KBM-7 (cell line): ENCODE measurements around the gene RIC8B.

Source experiments
- DNase-seq: peaks from one replicate; pipeline ENCODE4 v3.0.0-alpha.2; 2015
- in situ Hi-C: fragments of 300-500 bp; cut with MboI; formaldehyde crosslinking; loops from 2 replicates; pipeline ENCODE4 v1.14.3; 2020; ENCODE audit warnings: low sequenced_read_pairs, low pct_unique_long_range_greater_than_20kb, mixed read lengths

The RIC8B gene

GRCh38 chr12:106754331-106754730, 20.2 kb upstream of the RIC8B start:
- in situ Hi-C loops = no loop called here
- DNase-seq = no peak

DNA sequence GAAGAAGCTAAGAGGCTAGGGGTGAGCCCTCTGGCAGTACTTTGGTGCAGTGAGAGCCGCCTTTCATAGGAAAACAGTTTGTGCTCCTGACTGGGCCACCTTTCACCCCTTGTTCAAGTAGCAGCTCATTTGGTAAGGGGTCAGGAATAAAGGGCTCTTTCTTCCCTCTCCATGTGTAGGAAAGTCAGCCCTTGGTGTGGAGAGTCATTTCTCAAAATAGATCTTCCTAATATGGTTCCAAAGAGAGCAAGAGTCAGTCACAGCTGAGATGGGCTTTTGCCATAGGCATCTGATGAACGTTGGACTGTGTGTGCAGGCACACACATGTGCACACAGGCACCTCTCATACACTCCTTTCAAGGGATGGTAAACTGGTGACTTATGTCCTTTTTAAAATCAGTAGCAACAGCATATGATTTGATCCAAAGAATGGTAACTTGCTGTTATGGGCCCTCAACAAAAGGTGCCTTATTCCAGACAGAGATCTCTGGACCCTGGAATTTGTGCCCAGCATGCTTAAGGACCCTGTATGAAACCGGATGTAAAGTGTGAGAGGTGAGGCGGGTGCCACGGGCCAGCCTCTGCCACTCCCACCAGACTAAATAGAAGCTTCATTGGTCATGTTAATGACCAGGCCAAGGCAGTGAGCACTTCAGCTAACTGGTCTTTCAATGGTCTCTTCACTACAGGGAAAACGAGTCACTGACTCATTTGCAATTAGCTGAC, 16.7 kb upstream of the RIC8B start:
- no peak for DNase-seq
- in situ Hi-C loops = no loop called here

- in situ Hi-C loops = no loop called here
- DNase-seq = no peak
Measured at GRCh38 chr12:106758349-106759110, 16.0 kb upstream of the RIC8B start.

DNA sequence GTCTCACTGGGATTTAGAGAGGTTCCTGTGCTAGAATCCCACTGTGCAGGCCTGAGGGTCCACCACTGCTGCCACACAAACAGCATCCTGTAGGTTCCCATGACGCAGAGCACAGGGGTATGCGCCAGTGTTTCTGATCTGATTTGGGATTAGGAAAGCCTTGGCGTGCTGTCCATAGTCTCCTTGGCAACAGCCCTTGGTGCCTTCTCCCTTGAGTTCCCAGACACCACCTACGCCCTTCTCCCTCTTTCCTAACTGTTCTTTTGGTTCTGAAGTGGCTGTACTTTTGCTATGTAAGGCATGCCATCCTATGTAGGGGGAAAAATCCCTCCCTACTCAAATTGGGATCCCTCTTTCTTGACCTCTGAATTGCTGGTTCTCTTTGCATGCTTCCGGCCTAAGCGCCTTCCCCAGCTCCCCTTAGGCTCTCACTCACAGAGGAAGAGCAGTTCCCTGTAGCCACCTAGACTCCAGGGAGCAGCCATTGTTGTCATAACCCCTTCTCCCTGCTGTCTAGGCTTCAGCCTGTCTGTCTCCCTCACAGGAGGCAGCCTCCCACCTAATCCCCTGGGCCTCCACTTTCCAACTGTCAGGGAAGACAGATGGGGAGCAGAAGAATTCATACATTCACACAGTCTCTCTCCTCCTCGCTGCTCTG, 14.8 kb upstream of the RIC8B start:
- in situ Hi-C loops = no loop called here
- DNase-seq = no peak

DNA sequence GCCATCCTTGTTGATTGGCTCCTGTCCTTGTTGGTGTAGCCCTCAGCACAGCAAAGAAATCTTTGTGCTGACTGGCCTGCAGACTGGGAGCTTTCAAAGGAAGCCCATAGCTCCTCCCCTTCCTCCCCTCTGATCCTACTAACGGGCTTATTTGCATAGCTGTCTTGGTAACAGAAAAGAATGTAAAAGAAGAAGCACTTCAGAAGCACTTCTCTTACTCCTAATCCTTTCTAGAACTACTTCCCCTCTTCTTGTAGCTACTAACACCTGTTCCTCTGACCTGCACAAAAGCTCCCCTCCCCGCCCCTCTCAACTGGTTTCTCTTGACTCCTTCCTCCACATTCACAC, 14.3 kb upstream of the RIC8B start:
- in situ Hi-C loops = no loop called here
- peak; percentile 79 for DNase-seq

GRCh38 chr12:106764220-106764619, 10.3 kb upstream of the RIC8B start:
- in situ Hi-C loops = no loop called here
- no peak for DNase-seq

DNA sequence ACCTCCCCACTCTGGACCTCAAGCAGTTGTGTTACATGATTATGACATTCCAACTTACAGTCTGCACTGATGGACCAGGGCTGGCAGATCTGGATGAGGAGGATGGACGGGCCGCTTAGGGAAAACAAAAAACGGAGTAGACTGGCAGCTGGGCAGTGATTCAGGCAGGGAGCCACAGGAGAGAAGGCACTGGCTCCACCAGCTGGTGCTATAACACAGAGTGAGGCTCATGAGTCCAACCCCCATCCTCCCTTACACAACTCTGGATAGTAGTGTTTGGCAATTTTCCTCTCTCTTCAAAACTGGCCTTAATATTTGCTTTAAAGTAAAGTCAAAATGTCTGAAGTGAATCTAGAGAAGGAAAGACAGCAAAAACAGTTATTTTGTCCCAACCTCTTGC, 9.7 kb upstream of the RIC8B start:
- in situ Hi-C loops = no loop called here
- DNase-seq = no peak

DNA sequence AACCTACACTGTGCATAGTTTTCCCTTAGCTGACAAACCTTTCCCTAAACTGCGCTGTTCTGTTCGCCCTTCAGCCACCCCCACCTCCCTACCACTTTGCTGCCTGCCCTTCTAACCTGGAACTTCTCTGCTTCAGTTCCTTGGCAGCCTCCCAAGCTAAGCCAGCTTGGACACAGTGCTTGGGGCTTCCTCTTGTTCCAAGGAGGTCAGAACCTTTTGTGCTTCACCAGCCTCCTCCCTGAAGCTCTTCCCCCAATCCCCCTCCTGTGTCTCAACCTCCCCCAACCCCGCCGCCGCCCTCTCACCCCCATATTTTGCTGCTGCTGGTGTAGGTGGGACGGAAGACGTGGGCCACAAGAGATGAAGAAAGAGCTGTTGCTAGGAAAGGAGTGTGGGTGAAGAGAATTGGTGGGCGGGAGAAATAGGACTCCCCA, 8.1 kb upstream of the RIC8B start:
- in situ Hi-C loops = no loop called here
- DNase-seq = no peak

DNA sequence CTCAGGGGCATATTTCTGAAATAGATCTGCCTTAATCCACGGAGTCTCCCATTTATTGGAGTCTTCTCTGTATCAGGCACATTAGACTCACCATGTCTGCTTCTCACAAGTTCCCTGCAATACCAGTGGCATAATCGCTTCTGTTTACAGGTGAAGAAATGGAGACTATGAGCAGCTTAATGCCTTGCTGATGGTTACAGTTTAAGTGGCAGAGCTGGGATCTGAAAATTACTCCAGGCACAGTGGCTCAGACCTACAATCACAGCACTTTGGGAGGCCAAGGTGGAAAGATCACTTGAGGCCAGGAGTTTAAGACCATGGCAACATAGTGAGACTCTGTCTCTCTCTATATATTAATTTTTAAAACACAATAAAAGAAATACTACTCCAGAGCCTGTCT, 7.3 kb upstream of the RIC8B start:
- in situ Hi-C loops = no loop called here
- DNase-seq = no peak

DNA sequence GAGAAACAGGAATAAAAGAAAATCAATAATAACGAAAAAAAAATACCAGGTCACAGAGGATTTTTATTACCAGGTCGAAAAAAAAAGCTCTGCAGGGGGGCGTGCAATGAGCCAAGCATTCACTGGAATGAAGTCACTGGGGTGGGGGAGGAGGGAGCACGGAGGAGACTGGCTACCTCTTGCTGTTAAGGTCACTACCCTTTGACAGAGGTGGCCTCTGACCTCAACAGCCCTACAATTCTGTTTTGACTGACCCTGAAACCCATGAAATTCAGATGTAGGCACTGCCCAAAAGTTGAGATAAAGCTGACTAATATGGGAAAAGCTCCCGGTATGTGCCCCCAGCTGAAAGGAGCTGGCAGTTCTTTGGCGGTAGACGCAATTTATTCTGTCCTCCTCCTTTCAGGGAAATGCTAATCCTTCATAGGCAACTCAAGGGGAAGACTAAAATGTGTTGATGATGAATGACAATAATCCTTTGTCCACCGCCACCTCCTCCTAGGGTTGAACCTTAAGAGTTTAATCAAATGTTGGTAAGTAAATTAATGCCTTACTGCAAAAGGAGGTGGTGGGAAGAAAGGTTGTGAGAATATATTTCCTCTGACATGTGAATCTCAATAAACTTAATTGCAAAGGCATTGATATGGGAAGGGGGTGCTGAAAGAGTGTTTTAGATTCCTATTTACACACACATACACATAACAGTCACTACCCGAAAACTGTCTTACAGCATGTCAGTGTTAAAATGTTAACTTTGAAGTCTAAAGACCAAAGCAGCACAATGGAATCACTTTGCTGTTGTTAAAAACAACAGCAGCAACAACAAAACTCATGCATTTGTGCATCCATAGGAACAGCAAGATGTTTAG, 6.3 kb upstream of the RIC8B start:
- in situ Hi-C loops = no loop called here
- DNase-seq = no peak

DNA sequence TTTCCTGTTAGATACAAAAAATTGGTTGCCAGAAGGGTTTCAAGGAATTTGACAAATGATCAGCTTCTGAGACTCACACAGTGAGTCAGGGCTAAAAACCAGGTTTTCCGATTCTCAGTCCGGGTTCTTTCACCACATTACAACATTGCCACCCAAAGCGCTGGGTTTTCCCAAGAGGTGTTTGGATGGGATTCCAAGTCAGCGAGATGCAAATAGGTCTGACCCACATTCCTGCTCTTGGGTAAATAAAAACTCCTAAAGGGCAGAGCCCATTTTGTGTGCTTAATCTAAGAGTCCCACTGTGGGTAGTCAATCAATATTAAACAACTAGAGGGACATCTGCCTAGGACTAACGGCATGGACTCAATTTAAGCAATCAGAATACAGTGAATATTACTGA, 5.4 kb upstream of the RIC8B start:
- in situ Hi-C loops = no loop called here
- no peak for DNase-seq

- in situ Hi-C loops = no loop called here
- DNase-seq = no peak
Measured at GRCh38 chr12:106769546-106769945, 4.9 kb upstream of the RIC8B start.

GRCh38 chr12:106771425-106771824, 3.1 kb upstream of the RIC8B start:
- in situ Hi-C loops = no loop called here
- DNase-seq = no peak

DNA sequence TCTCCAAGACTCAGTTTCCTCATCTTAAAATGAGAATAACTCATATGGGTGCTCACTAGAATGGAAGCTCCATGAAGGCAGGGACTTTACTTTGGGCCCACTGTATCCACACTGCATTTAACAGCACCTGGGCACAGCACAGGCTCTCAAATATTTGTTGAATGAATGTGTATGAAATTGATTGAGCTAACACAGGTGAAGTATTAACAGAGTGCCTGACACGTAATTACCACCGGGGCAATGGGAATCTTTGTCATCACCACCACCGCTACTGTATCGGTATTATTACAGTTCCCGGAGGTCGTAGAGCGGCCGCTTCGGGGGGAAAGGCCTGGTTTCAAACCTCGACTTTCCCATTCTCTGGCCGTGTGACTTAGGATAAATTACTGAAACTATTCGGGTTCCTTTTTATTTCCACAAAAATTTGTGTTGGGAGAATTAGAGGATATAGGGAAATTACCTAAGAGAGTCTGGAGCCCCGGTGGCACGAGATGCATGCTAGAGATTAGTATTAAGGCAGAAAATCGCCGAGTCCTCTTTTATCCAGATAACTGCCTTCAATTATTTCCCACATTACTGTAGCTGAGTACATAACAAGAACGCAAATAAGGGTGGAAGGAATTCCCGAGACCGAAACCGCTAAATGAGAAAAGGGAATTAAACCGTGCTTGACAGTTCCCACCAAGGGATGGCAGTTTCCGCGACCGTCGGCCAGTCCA, 1.0 kb upstream of the RIC8B start:
- in situ Hi-C loops = no loop called here
- no peak for DNase-seq

DNA sequence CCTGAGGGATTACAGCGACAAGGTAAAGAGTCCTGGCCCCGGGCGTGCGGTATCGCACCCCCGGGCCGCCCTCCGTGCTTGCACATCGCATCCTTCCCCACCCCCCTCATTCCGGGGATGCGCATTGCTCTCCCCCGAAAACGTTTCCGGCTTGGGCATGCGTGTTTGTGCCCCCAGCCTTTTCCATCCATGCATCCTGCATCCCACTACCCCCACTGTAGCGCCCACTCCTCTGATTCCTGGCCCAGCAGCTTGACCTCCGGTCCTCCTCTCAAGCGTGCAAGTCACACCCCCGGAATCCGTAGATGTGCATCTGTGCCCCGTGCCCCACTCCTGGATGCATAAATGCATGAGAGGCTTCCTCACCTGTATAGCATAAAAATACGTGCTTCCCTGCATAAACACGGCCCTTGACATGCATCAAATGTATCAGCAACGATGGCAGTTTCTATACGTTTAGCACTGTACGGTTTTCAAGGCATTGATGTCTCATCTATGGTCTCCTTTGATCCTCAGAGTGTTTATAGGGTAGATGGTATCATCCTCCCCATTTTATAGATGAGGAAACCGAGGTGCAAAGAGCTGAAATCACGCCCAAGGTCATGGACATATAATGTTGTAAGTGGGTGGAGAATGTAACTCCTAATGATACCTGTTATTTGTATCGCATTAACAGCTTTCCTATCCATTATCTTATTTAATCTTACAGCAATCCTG, 484 bp downstream of the RIC8B start:
- DNase-seq = peak; percentile 15

DNA sequence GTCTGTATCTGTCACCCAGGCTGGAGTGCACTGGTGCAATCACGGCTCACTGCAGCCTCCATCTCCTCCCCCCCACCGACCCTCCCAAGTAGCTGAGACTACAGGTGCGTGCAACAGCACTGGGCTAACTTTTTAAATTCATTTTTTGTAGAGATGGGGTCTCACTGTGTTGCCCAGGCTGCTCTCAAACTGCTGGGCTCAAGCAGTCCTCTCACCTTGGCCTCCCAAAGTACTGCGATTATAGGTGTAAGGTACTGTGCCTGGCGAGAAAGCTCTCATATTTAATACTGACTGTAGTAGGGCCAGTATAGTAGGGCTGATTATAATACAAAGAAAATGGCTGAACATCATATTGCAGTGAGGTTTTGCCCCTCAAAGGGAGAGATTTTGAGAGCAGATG, 2.4 kb downstream of the RIC8B start:
- in situ Hi-C loops = no loop called here

More for the DNA sequence above, 484 bp downstream of the RIC8B start:
- in situ Hi-C loops = no loop called here

GRCh38 chr12:106780010-106780631, 5.6 kb downstream of the RIC8B start:
- in situ Hi-C loops = no loop called here
- DNase-seq = no peak

More for the DNA sequence above, 2.4 kb downstream of the RIC8B start:
- no peak for DNase-seq

- in situ Hi-C loops = no loop called here
- DNase-seq = no peak
Measured at GRCh38 chr12:106782619-106783018, 8.1 kb downstream of the RIC8B start.
